HuH-7.5 (cell line): ENCODE results near the gene PDLIM5.

Source experiments
- DNase-seq: peaks from one replicate; pipeline ENCODE4 v3.0.0; 2011; ENCODE audit warnings: low spot score

The PDLIM5 gene

DNA sequence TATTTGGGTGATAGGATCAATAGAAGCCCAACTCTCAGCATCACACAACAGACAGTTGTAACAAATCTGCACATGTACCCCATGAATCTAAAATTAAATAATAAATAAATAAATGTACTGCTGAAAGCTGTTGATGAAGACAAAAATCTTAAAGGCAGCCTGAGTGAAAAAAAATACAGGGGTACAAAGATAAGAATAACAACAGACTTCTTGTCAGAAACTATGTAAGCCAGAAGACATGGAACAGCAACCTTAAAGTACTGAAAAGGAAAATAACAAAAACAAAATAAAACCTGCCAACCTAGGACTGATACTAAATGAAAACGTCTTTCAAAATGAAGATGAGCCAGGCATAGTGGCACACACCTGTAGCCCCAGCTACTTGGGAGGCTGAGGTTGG, 25.0 kb upstream of the PDLIM5 start:
- no peak for DNase-seq

DNA sequence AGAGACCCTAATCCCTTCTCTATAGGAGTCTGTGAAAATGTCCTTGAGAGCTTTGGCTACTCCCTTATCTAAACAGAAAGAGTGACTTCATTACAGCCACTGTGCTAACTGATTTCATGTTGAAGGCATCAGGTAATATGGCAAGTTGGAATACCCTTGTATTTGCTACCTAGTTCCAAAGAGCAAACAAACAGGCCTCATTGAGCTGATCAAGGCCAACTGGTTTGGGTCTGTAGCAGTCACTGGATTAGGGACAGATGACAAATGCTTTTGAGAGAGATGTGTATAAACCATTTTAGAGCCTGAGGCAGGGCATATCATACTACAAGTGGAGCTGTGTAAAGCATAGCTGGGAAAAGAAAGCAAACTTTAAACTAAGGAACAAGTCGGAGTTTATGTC, 22.9 kb upstream of the PDLIM5 start:
- DNase-seq = no peak

DNA sequence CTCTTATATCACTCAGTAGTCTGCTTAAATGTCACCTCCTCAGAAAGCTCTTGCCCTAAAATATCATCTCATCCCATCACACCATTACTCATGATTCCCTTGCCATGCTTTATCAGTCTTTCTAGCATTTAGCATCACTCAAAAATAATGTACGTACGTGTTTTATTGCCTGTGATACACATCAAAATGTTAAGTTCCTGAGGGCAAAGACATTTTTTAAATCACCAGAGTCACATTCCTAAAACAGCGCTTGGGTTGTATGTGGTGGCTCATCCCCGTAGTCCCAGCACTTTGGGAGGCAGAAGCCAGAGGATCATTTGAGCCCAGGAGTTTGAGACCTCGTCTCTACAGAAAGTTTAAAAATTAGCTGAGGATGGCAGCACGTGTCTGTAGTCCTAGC, 21.3 kb upstream of the PDLIM5 start:
- DNase-seq = no peak

DNA sequence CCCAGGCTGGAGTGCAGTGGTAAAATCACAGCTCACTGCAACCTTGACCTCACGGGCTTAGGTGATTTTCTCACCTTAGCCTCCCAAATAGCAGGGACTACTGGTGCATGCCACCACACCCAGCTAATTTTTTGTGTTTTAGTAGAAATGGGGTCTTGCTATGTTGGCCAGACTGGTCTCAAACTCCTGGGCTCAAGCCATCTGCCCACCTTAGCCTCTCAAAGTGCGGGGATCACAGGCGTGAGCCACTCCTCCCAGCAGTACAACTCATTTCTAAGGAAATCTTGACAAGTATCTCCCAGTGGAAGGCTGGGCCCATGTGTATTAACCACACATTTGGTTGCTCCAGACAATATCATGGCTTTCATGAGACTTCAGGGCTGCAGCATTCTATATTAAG, 20.4 kb upstream of the PDLIM5 start:
- no peak for DNase-seq

DNA sequence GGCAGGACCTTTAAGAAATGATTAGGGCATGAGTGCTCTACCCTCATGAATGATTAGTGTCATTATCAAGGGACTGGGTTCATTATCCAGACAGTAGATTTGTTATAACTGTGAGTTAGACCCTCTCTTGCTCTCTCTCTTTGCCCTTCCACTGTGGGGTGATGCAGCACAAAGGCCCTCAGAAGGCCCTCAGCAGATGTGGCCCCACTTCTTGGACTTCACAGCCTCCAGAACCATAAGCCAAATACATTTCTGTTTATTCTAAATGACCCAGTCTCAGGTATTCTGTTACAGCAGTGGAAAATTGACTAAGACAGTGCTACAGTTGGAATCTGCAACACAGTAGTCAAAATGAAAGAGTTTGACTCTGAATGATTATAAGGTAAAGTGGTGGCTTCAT, 17.2 kb upstream of the PDLIM5 start:
- DNase-seq = no peak

DNA sequence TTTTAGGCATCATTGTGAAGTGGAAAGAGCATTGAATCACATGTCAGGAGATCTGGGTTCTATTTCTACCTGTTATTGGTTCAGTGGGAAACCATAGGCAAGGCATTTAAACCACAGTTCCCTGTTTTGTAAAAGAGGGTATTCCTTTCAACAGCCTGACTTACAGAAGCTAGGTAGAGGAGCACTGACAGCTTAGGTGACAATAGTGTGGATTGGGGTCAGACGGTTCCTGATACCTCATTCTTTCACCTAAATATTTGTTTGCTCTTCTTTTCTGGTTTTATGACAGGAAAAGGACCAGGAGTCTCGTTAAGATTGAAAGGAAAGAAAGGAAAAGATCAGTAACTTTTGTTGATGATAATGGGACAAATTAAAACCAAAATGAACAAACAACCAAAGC, 15.9 kb upstream of the PDLIM5 start:
- no peak for DNase-seq

DNA sequence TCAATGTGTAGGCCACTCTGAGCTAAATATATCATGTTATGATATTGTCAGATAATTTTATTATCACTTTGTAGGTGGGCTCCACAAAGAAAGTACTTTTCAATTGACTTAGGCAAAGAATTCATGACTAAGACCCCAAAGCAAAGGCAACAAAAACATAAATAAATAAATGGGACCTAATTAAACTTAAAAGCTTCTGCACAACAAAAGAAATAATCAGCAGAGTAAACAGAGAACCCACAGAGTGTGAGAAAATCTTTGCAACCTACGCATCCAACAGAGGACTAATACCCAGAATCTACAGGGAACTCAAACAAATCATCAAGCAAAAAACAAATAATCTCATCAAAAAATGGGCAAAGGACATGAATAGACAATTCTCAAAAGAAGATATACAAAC, 15.2 kb upstream of the PDLIM5 start:
- no peak for DNase-seq

DNA sequence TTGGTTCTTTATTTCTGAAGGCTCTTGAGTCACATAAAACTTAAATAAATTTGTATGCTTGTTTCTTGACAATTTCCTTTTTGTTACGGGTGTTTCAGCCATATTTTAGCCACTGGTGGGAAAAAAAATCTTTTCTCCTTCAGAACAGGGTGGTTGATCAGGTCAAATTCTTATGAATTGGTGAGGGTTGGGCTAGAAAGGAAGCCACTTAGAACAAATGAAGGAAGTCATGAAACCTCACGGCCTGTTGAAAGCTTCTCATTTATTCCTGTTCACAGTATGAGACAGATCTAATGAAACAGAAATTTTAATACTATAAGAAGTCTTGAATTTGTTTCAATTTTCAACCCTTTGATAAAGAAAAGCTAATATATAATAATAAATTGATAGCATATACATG, 12.1 kb upstream of the PDLIM5 start:
- no peak for DNase-seq

DNA sequence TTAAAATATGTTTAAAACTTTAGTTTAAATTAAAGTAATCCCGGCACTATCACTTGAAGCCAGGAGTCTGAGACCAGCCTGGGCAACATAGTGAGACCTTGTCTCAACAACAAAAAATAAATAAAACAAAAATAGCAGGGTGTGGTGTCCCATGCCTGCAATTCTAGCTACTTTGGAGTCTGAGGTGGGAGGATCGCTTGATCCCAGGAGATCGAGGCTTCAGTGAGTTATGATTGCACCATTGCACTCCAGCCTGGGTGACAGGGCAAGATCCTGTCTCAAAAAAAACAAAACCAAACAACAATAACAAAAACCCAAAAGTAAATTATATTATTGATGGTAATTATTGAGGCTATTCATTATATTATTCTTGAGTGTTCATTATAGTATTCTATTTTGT, 9.9 kb upstream of the PDLIM5 start:
- DNase-seq = no peak

DNA sequence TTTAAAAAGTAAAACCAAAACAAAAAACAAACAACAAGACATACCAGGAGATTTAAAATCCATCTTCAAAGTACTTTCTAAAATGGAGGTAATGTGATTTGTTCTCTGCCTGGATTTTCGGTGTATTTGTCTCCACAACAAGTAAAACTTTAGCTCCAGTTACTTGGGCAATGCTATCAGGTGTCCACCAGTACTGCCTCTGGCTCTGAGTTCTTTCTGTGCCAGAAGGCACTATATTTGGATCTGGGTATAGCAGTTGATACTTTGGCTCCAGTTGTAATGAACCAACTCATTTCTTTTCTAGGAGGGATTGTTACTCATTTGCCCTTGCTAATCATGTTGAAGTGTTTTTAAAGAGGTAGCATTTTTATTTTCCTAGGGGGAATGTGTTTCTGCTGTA, 9.5 kb upstream of the PDLIM5 start:
- DNase-seq = no peak

DNA sequence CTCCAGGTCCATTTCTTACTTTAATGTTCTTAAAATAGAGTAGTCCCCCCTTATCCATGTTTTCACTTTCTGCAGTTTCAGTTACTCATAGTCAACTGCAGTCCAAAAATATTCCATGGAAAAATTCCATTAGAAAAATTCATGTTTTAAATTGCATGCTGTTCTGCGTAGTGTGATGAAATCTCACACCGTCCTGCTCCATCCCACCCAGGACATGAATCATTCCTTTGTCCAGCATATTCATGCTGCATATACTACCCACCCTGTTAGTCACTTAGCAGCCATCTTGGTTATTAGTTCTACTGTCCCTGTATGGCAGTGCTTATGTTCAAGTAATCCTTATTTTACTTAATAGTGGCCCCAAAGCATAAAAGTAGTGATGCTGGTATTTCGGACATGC, 5.4 kb upstream of the PDLIM5 start:
- DNase-seq = no peak

DNA sequence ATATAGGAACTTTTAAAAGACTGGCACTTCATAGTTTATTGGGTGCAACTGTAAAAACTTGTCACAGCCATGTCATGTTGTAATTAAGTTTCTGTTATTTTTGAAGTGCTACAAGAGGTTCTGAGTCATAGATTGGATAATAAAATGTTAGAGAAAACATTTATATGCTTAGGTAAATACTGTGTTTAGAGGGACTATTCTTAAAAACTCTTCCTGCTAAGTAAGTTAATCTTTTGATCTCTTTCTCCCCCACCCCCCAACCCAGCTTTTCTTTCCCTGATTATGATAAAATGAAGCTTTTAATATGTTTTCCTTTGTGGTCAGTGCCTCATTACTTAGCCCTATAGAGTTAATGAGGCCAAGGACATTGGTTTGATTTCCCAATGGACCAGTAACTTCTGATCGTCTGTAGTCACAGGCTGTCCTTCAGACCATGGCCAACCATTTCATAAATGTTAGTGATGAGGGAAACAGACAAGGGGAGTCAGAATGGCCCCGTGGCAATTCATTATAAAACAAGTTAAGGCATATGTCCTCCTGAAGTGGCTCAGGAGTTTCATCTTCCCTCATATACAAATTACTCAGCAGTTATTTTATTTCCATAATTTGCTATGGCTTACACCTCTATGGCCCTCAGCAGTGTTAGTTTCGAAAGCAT, 3.9 kb upstream of the PDLIM5 start:
- DNase-seq = no peak

DNA sequence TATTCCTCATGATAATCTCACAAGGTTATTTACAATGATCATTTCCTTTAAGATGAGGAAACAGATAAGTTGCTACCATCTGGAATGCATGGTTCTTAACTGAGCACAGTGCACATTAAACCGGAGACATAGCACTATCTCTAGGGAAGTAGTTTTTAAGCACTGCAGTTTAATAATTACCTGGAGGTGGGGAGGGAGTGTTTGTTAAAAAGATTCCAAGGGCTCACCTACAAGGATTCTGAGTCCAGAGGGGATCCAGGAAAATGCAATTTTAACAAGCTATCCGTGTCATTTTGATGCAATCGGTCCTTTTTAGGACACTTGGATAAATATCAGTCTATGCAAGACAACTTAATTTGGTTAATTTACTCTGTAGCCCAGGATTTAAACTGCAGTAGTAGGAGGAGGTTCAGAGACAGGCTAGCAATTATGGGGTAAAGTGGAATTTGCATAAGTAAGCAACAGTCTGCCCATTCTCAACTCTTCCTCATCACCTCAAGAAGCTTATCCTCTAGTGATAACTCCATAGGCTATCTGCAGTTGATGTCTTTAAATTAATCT, 2.8 kb upstream of the PDLIM5 start:
- DNase-seq = no peak

DNA sequence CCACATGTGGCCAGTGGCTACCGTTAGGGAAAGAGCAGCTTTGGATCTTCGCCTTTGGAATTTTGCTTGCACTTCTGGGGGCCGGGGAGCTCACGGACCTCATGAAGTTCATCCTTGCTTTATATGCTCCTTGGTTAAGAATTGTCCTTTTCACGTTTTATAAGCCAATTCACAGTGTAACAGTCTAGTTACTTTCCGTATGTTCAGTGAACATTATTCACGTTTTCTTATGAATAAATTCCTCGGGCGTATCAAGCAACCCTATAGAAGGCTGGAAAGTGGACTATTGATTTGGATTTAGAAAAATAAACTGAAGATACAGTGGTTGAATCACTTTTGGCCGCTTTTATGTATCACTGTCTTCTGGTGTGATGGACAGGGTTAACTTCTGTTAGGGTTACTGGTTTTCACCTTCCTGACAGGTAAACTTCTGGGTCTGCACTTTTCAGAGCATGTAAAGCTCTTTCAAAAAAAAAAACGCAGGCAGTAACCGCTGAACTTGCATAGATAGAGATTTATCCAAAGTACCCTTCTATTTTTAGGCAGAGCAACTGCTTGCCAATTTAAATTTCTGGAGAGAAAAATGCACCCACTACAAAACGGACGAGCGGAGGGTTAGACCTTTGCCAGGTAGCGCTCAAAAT, 569 bp upstream of the PDLIM5 start:
- DNase-seq = no peak

DNA sequence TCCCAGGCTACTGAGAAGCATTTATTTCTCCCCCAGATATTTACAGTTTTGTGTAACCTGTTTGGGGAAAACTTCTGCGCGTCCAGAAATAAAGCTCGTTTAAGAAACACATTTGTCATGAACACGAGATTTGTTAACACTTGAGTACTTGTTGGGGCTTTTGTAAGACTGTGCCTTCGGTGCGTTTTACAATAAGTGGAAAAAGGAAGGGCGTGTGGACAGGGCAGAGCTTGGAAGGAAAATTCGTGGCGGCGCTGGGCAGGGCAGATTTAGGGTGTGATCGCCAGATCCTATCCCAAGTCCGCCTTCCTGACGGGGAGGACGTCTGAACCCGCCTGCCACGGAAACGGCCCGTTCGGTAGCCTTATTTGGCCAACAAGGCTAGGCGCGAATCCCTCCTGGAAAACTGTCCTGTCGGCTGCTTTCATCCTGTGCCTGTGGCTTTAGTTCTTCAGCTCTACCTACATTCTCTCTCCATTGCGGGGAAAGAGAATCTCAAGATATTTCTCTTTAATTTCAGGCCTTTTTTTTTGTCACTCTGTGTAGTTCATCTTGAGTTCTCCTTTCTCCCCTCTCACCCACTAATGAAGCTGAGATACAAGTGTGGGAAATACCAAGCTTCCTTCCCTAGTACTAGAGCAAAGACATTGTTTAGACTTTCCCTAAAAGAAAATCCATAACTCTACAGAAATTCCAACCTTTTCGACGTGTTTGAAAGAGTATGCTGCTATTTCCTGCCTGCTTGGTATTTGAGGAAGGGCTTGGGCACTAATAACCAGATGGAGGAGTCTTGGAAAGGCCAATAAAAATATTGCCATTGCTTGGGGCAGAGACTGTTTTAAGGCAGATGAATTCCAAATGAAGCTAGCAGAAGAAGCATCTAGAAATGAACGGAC, 982 bp downstream of the PDLIM5 start:
- DNase-seq = no peak

DNA sequence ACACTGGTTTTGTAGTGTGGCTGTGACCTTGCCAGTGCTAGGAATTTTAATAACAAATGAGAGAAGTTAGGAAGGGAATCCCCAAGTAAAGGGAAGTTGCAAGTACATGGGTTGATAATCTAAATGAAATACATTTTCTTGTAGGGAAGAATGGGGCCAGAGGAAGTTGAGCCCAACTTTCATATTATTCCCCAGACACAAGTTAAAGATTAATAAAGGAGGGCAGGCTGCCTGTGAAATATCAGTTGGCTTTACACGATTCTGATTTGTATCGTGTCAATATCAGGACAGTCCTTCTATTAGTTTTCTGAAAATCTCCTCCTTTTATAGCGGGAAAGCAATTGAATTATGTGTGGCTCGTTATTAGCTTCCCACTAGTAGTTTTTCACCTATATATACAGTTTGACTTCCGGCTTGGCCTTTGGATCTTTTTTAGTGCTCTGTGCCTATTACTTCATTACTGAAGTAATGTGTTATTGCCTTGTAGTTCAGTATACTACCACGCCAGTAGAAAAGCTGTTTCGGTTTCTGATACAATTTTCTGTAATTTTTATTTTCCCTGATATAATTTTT, 1.7 kb downstream of the PDLIM5 start:
- no peak for DNase-seq

DNA sequence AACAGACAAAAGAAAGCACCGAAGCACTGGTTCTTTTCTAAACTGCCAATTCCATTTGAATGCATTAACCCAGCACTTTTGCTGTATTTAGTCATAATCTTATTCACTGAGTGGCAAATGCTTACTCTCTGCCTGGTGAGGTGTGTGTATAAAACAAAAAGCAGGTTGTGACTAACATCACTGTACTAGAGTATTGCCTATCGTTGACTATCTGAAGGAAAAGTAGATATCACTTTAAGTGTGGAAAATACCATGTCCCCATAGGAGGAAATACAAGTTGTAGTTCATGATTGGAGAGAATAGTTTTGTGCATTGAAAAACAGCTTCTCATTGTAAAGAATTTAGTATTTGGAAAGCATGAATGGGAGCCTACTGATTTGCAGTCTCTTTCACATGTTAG, 2.7 kb downstream of the PDLIM5 start:
- no peak for DNase-seq

DNA sequence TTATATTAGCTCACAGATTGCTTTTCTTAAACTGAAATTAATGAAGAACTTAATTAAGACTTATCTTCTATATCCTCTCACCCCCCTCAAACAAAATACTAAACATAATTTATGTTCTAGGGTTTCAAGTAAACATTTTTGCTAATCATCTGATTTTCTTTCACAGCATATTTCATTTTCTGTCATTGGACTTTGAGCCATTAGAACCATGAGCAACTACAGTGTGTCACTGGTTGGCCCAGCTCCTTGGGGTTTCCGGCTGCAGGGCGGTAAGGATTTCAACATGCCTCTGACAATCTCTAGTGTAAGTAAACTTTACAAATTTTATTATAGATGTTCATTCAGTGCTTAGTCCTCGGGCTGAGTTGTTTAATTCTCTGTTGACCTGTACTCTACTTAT, 3.3 kb downstream of the PDLIM5 start:
- no peak for DNase-seq

DNA sequence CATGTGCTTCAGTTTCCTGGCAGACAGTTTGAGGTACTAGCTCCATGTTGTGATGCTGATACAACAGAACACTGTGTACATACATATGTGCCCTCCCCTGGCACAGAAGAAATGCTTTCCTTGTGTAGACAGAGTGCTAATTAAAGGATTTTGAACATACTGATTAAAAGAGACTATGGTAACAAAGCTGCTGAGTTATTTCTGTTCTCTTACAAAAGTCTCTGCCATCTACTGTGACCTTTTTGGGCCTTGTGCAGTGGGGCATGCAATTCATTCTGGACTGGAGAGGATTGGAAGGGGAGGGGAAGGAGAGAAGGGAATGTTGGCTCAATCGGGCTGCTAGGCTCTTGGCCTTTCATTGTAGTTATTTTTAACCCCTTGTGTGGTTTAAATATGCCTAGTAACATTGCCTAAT, 6.0 kb downstream of the PDLIM5 start:
- no peak for DNase-seq

DNA sequence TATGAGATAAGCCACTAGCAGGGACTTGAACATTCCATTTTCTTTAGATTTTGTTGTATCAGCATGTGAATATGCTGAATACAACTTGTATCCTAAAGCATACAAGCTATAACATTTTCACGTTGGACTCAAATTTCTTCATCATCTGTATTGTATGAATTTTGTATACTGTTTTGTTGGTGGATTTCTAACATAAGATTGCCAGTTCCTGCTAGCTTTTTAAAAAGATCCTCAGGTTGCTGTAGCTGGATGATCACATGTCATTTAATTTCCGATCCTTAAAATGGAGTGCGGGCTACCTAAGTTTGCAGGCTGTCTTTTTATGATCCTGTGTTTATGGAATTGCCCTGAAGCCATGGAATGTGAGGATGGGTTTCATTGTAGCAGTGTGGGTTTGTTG, 6.9 kb downstream of the PDLIM5 start:
- no peak for DNase-seq

DNA sequence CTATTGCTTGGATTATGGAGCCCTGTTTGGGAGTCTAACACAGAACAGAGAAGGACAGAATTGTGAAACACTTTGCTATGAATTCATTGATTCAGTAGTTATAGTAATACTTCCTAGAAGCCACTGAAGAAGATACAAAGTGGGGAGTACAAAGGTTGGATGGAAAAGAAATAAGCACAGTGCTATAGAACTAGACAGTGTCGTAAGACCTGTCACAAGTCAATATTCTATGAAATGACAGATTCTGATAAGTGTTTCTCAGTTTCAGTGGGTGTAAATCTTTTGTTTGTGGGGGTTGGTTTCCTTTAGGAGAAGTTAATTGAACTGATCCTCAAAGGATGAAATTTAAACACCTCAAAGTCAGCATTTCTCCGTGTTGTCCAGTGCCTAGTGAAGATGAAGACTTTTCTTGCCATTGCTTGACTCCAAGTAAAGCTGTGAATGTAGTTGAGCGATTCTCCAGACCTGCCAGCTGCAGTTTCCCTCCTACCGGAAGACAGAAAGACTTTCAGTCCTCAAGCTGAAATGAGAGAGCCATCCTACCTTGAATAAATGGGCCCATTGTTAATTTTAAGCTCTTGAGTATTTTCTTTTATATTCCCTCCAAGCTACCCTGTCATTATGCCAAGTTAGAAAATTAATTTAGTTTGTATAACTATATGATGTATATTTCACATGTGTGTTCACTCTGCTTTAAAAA, 7.9 kb downstream of the PDLIM5 start:
- DNase-seq = no peak

DNA sequence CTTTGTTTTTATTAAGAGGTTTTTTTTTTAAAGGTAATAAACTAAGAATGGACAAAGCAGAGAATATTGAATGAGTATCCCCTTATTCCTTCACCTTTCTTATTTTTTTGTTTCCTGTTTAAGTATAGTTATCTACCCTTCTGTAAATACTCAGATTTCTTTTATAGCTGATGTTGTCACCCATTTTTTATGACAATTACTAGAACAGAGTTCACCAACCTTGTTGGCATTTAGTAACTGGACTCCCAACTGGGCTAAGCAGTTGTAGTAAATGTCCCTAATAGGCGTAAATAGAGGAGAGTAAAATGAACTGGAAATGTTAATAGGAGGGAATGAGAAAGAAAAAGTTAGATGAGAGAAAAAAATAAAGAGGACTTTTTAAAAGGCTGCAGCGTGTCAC, 9.8 kb downstream of the PDLIM5 start:
- DNase-seq = no peak
